A172 (cell line): Measurements from ENCODE around the gene SKP2. TPM values are rescaled to one million over a fixed set of nuclear protein-coding genes. Genes with fewer than 3 reads are reported as not detected.
"Not testable (repeated sequence)": the region's sequence is repeated elsewhere in the genome, so short reads cannot be mapped to it uniquely, and the experiment has no call there.

ENCODE experiments used
- DNase-seq: peaks from one replicate; pipeline ENCODE4 v3.0.0-alpha.2; 2015; ENCODE audit warnings: low spot score
- total RNA-seq: library from RNA; depleted of rRNA; stranded (reverse); fragments of >200 nt; shearing (Covaris generic); gene quantifications from 2 replicates; pipeline ENCODE4 v1.2.3, GENCODE V29; 2014

The SKP2 gene
- total RNA-seq, 1 experiment from 2014 or later = 52.8 TPM

DNA sequence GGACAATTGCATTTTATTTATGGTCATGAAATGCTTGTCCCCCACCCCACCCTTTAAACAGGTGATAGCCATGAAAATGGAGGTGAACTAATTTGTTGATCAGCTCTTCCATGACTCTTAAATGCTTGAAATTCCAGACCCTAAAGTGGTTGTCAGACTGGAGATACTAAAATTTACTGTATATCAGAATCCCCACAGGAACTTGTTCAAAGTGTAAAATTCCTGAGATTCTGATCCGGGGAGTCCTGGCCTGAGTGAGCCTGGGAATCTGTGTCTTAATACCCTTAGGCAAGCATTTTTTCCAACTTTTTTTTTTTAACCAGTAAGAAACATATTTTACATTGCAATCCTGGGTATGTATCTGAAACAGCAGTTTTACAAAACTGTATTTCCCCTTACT lies 4.7 kb downstream of the SKP2 start:
- DNase-seq = no peak

DNA sequence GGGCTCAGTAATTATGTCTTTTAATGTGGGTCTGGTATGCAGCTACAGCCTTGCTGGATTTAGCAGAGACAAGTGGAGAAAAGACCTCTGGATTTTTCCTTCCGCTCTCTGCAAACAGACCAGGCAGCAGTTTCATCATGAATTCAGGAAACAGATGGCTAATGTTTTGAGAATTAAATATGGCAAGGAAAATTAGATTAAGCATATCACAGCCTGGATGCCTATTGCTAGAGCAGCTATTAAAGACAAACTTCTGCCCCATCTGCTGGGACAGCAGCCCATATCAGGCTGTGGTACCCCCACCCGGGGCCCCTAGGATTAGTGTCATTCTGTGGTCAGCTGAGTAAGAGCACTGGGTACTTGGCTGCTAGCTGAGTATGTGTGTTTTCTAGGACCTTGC lies 6.2 kb downstream of the SKP2 start:
- DNase-seq = no peak

DNA sequence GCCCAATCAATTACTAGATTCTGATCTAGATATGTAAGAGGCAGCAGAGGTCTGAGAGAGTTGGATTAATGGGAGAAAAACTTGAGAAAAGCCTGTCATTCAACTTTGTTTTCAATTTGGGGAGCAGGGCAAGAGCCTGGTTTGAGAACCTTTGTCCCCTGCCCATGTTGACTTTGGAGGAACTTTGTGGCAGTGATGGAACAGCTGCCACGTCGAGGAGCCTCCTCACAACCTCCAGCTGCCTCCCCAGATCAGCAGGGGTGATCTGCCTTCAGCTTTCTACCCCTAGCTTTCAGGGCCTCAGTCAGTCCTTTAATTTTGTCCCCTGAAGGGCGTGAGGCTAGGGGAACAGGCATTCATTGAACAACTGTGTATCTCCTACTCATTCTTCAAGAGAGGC lies 8.7 kb downstream of the SKP2 start:
- DNase-seq = no peak

DNA sequence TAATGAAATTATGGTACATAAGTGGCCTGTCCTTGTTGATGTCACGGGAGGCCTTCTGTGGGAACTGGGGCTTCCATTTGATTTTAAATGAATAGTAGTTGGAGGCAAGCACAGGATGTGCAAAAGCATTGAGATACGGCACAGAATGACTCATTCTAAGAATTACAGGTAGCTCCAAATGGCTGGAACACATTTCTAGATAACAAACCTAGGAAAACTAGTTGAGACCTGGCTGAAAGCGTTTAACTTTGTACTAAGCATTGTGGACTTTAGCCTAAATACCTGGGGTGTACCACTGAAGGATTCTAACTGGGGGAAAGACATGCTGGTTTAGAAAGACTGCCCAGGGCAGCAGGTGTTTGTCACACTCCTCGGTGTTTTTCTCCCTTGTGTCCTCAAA lies 9.4 kb downstream of the SKP2 start:
- DNase-seq = no peak

DNA sequence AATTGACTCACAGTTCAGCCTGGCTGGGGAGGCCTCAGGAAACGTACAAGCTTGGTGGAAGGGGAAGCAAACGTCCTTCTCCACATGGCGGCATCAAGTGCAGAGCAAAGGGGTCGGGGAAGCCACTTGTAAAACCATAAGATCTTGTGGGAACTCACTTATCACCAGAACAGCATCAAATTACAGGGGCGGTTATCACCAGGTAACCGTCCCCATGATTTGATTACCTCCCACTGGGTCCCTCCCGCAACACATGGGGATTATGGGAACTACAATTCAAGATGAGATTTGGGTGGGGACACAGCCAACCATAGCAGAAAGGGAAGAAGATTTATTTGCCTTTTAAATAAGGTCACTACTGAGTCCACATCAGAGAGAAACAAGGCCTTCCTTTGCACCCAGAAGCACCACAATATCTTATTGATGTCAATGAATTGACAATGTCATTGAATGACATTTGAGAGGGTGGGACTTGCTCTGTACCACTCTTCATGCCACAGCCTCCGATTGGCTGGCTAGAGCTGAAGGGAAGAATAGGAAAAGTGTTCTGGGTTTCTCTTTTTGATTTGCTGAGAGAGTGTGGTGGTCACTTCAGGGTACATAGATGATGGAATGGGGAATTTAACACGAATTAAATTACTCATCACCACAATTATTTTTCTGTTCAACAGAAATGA lies 11.0 kb downstream of the SKP2 start:
- no peak for DNase-seq

DNA sequence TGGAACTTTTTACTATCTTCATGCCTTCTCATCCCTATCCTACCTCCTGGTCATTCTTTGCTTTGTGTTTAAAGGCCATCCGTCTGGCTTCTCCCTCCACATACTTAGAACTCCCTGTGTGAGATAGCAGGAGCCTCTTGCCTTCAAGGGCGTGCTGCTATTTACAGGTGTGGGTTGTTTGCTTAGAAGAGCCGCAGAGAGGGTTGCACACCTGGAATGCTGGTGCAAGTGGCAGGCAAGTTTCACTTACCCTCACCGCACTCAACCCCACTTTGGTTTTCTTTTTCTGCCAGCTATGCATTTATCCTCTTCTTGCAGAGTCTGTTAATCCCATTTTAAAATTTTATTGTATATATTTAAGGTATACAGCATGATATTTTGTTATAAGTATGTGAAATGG lies 12.6 kb downstream of the SKP2 start:
- no peak for DNase-seq

DNA sequence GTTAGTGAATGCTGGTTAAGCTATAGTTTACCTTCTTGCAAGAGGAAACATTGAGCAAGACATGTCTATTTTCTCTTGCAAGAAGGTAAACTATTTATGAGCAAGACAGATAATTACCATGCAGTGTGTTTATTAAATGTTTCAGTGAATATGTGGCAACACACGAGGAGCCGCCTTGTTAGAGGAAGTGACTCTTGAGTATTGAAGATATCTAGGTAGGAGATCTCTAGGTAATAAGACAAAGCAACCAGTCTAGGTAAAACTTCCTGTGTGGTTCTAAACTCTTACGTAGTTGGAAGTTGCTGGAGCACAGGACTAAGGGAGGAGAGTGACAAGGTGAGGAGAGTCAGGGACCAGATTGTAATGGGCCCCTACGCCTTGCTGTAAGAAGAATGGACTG lies 16.8 kb downstream of the SKP2 start:
- no peak for DNase-seq

DNA sequence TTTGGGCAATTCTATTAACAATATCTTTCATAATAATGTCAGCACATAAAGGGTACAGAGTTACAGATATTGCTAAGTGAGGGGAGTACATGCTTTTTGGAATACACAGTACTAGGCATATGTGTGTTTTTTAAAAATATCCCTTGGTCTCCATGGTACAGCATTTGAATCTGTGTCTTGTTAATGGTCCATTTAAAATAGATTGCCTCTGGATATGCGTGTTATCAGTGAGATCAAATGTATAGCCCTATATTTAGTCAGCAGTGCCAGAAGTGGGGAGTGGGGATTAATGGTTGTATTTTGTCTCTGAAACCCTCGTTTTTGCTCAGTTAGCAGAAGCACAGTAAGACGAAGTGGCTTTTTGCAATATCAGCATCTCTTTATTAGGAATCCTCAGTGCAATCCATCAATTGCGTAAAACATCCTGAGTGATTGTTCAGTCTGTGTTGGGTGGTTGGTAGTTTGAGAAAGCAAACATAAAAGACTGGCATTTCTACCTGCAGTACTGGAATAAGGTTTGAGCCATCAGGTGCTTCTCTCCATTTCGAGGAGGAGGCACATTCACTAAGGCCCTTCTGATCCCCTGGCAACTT lies 19.0 kb downstream of the SKP2 start:
- no peak for DNase-seq

DNA sequence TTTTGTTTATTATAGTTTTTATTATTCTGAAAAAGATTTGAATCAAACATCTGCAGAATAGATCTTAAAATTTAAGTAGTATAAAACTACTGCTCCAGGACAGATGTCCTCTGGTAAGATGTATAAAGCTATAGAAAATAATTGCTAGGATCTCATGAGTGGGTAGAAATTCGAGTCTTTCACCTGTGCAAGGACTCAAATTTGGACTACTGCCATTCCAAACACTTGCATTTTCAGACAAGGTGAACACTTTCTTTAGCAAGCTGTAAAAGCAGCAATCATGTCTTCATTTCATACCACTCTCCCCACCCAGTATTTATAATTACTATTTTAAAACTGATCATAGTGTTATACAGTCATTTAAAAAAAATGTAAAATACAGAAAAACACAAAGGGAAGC lies 20.7 kb downstream of the SKP2 start:
- no peak for DNase-seq

DNA sequence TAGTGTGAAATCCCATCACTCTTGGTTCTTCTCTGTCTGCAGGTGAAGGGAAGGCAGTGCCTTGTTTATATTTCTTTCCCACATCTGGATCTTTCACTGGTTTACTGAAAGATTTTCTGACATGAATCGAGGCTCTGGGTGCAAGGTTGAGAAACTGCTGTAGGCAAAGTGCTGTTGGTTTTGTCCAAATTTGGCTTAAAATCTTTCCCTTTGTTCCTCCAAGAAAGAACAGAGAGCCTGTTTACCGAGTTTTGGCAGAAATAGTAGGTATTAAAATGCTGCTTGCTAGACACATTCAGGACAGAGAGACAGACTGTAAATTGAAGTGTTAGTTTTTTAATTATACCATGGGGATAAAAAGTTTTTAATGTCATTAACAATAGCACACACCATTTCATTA lies 21.5 kb downstream of the SKP2 start:
- no peak for DNase-seq

DNA sequence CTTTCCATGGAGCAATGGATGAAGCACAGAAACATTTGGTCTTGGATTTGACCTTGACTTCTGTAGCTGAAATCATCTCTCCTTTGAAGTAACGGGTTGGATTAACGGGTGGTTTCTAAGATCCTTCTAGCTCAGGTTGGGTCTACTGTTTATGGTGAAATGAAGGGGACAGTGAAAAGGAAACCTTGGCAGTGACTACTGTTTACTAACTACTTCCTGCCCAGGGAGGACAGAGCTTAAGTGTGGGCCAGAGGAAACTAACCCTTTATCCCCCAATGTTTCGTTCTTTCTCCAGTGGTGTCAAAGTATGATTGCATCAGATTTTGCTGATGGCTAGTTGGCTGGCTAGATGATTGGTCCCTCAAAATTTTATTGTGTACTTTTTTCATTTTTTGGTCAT lies 22.2 kb downstream of the SKP2 start:
- no peak for DNase-seq

DNA sequence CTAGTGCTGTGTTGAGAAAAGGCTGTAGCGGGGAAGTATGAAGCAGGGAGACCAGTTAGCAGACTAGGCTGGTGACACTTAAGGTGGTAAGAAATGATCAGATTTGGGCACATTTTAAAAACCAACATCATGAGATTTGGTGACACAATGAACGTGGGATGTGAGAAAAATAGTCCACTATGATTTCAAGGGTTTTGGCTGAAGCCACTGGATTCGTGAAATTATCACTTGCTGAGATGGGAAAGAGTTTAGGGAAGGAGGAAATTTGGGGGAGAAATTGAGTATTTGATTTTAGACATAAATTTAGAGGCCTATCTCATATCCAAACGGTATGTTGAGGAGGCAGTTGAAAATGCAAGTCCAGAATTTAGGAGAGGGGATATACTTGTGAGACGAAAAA lies 23.1 kb downstream of the SKP2 start:
- DNase-seq = no peak

DNA sequence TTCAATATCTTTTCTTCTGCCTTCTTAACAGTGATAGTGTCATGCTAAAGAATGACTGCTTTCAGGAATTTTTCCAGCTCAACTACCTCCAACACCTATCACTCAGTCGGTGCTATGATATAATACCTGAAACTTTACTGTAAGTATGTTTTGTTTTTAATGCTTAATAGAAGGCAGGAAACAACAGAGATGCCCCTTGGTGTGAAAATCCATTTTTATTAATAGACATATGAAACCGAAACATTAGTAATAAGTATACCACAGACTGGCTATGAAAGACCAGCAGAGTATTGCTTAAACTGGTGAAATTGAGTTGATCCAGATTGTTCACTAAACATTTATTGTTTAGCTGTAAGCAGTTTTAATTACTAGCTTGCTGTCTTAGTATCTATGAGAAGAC lies 25.2 kb downstream of the SKP2 start:
- DNase-seq = no peak

DNA sequence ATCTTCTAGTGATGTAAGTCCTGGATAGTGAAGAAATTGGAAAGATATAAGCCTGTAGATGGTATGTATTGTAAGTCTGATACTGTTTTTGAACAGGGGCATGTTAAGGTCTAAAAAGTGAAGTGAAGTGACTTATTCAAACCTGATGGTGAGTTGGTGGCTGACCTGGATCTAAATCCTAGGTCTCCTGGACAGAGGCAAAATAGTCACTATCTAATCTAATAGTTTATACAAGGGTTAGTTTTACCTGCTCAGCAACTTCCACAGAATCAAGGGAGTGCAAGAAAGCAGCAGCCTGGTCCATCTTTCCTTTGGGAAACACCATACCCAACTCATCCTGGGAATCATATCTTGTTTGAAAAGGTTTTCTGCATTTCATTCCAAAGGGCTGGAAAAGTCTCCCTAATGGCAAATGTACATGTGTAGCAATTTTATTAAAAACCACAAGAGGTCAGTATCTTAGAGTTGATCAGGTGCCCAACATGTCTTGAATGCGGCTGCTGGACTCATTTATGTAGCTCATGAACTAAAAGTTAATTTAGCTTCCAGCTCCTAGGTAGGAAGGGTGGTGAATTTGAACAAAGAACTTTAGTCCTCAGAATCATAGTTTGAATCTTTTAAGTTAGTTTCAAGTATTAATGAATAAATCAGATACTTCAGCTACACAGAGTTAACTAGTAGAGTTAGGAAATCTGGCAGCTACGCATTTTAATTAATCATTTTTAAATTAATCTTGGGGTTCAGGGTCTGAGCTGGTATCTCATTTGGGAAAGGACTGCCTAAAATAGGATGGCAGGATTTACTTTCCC lies 26.0 kb downstream of the SKP2 start:
- peak; percentile 53 for DNase-seq

DNA sequence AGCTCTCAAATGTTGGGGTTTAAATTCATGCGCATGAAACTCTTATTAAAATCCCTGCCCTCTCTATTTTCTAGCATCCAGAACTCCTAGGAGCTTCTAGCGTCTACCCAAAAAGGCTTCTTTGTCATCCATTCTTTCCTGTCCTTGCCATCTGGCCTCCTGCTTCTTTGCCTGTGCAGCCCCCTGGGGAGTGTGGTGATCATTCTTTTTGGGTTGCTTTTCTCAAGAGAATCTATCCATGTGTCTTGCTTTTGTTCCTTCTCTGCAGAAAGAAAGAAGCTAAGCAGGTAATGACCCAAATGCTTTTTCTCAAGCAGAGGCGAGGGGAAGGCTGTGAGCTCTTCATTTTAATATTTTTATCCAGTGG lies 26.6 kb downstream of the SKP2 start:
- no peak for DNase-seq

DNA sequence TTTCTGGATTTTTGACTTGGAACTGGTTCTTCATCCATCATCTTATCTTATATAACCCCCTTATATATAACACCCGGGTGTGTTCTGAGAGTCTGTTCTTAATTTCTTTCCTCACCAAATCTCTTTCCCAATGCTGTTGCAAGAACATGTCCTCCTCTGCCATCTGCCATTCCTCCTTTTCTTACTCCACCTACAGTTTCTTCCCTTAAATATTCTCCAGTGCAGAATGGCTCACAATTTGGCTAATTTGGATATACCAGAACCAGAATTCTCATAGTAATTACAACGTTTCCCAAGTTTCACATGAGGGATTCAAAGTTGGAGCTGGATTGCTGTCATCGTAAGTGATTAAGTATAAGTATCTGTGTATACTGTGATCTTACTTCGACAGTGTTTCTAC lies 28.0 kb downstream of the SKP2 start:
- DNase-seq = no peak

DNA sequence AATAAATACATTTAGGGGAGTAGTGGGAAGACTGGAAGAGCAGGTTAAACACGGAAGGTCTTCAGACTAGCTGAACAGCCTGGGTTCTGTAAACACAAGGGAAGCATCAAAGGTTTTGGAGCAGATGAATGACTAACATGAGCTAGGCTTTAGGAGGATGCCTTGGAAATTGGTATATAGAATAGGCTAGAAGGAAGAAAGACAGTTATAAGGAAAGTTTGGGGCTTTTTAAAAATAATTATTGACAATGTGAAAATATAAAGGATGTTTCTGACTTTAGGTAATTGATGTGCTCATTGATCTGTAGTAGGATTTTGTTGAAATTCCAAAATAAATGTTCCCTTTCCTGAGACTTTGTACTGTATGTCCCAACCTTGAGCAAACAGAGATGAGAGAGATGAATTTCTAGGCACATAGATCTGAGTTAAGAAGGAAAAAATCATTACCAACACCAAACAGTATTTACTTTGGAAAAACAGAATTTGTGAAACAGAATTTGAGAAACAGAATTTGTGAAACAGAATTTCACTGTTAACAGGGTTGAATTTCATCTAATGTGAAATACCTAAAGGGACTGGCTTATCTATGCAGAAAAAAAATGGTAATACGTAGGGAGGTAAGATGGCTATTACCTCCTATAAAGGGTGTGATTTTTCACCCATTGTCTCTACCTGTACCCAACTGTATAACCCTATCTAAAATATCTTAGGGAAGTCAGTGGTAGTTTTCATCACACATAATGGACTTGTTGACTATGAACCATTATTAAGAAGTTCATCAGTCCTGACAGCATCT lies 28.8 kb downstream of the SKP2 start:
- no peak for DNase-seq

DNA sequence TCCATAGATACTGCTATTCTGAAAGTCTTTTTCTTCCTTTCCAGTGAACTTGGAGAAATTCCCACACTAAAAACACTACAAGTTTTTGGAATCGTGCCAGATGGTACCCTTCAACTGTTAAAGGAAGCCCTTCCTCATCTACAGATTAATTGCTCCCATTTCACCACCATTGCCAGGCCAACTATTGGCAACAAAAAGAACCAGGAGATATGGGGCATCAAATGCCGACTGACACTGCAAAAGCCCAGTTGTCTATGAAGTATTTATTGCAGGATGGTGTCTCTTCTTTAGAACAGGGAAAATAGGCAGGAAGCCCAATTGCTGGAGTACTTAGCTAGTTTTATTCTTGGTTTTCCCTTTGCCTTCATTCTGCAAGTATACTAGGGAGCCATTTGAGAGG lies 29.9 kb downstream of the SKP2 start:
- DNase-seq = no peak

DNA sequence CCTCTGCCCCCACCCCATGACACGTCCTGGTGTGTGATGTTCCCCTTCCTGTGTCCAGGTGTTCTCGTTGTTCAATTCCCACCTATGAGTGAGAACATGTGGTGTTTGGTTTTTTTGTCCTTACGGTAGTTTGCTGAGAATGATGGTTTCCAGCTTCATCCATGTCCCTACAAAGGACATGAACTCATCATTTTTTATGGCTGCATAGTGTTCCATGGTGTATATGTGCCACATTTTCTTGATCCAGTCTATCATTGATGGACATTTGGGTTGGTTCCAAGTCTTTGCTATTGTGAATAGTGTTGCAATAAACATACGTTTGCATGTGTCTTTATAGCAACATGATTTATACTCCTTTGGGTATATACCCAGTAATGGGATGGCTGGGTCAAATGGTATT lies 32.5 kb downstream of the SKP2 start:
- DNase-seq = not testable (repeated sequence)

DNA sequence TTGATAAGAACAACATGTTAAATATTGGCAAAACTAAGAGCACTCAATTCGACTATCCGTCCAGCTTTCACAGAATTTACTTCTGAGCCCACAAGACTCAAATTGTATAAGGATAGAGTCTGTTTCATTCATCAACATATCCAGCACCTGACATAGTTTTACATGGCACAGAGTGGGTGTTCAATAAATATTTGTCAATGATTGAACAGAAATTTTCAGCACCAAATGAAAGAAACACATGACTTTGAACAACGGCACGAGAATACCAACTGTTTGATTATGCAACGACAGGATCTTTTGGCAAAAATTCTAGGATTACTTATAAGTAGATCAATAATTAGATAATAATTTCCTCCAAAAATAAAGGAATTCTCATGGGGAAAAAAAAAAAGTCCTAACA lies 41.8 kb downstream of the SKP2 start:
- no peak for DNase-seq

DNA sequence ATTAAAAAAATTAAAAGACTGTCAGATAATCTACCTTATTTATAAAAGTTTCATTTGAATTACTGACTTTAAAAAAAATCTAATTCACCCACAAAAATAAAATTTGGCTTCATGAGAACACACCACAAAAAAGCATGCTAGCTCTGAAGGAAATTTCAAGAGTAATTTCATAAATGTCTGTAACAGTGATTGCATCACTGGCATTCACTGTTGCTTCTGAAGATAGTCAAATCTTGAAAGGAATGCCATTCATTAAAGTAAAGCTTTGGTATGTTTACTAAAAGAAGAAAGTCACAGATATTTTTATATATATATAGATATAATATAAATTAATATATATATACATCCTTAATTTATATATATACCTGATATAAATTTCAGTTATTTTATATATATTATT lies 46.4 kb downstream of the SKP2 start:
- DNase-seq = no peak

DNA sequence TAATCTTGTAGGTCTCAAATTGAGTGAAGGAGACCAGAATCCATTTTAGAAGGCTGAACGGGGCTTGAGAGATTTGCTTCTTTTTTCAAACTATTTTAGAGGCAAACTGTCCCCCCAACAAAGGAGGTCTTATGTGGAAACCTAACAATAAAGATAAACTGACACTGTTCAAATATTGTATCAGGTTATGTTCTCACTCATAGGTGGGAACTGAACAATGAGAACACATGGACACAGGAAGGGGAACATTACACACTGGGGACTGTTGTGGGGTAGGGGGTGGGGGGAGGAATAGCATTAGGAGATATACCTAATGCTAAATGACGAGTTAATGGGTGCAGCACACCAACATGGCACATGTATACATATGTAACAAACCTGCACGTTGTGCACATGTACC lies 46.9 kb downstream of the SKP2 start:
- not testable (repeated sequence) for DNase-seq

DNA sequence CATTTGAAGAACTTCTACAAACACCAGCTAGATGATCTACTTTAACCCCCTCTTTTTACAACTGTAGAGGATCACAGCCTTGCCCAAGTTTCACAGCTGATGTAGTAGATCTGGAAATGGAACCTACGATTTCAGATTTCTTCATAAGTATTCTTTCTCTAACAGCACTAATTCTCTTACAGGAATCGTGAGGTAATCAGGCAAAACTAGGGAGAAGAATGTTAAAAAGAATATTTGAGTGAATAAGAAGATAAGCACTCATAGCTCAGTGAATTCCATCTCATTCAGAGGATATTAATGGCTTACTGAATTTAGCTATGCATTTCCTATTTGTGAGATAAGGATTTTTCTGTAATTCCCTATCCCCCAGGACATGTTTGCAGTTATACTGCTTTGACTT lies 47.7 kb downstream of the SKP2 start:
- no peak for DNase-seq
